PC-3 (cell line): ENCODE measurements around the gene CYLD. TPM values are rescaled to one million over a fixed set of nuclear protein-coding genes. Genes with fewer than 3 reads are reported as not detected.

Experiments
- ATAC-seq: fragments of 200-7000 bp; cut with Tn5 transposase; 2 replicates; pipeline ENCODE4 v1.9.1; 2020; ENCODE audit warnings: mild to moderate bottlenecking, moderate library complexity
- BruUV-seq: library from RNA; stranded (reverse); fragments of 400-500 nt; replicated peaks from 2 replicates; lab custom pipeline; 2021; lab: Mats Ljungman, UMichigan
- CTCF ChIA-PET: fragments of 300-600 bp; sonication (Branson Sonifier 250); formaldehyde crosslinking; loops from one replicate; lab custom pipeline; 2022; ENCODE audit warnings: antibody characterized with exemption; lab: Charles Lee
- POLR2A ChIA-PET: fragments of 300-600 bp; sonication (Branson Sonifier 250); formaldehyde crosslinking; loops from one replicate; lab custom pipeline; 2022; ENCODE audit warnings: antibody characterized with exemption; ENCODE audit not compliant: unreplicated experiment; lab: Charles Lee
- DNase-seq: peaks from one replicate; pipeline ENCODE4 v3.0.0-alpha.2; 2015
- H2AFZ ChIP-seq: fragments of 300-600 bp; sonication (generic); 2 replicates; pipeline ENCODE4 v1.6.0; 2016; ENCODE audit warnings: antibody characterized with exemption, low read length
- H3F3A ChIP-seq: fragments of 300-600 bp; sonication (generic); one replicate; pipeline ENCODE4 v1.6.0; 2017; ENCODE audit warnings: antibody characterized with exemption, low read length, control low read depth, mild to moderate bottlenecking; ENCODE audit not compliant: unreplicated experiment
- H3K27ac ChIP-seq: fragments of 300-600 bp; sonication (generic); 2 replicates; pipeline ENCODE4 v1.5.1; 2016; ENCODE audit warnings: mild to moderate bottlenecking, low read length
- H3K27me3 ChIP-seq: fragments of 300-600 bp; sonication (generic); 2 replicates; pipeline ENCODE4 v1.6.1; 2016; ENCODE audit warnings: low read length, mixed read lengths
- H3K36me3 ChIP-seq: fragments of 300-600 bp; sonication (generic); 2 replicates; pipeline ENCODE4 v1.6.1; 2016; ENCODE audit warnings: low read depth, mixed run types, low read length, mixed read lengths
- H3K4me1 ChIP-seq: fragments of 300-600 bp; sonication (generic); 2 replicates; pipeline ENCODE4 v1.5.1; 2016; ENCODE audit warnings: low read length; ENCODE audit not compliant: insufficient read depth
- H3K4me2 ChIP-seq: fragments of 300-600 bp; sonication (generic); 2 replicates; pipeline ENCODE4 v1.6.0; 2016; ENCODE audit warnings: low read length
- H3K4me3 ChIP-seq: fragments of 300-600 bp; sonication (generic); 2 replicates; pipeline ENCODE4 v1.5.1; 2016; ENCODE audit warnings: mild to moderate bottlenecking, low read length, mixed read lengths
- H3K79me2 ChIP-seq: fragments of 300-600 bp; sonication (generic); 2 replicates; pipeline ENCODE4 v1.6.1; 2017; ENCODE audit warnings: low read length, mixed read lengths
- H3K9ac ChIP-seq: fragments of 300-600 bp; sonication (generic); 2 replicates; pipeline ENCODE4 v1.6.0; 2016; ENCODE audit warnings: mild to moderate bottlenecking, low read length
- H3K9me2 ChIP-seq: fragments of 300-600 bp; sonication (generic); replicated peaks from 2 replicates; pipeline ENCODE4 v1.6.1; 2016; ENCODE audit warnings: mixed run types, low read length, mixed read lengths
- H3K9me3 ChIP-seq: fragments of 300-600 bp; sonication (generic); 2 replicates; pipeline ENCODE4 v1.6.1; 2016; ENCODE audit warnings: low read length, mixed read lengths
- H4K20me1 ChIP-seq: fragments of 300-600 bp; sonication (generic); 2 replicates; pipeline ENCODE4 v1.6.1; 2016; ENCODE audit warnings: low read length, mixed read lengths
- EZH2 ChIP-seq: fragments of 300-600 bp; sonication (generic); IDR thresholded peaks from one replicate; pipeline ENCODE4 v1.6.1; 2017; ENCODE audit warnings: antibody characterized with exemption, mild to moderate bottlenecking, low read length; ENCODE audit not compliant: unreplicated experiment
- EZH2phosphoT487 ChIP-seq: fragments of 300-600 bp; sonication (generic); IDR thresholded peaks from 2 replicates; pipeline ENCODE4 v1.6.1; 2018; ENCODE audit warnings: mild to moderate bottlenecking, antibody characterized with exemption, low read length, borderline replicate concordance
- intact Hi-C: fragments of 100-400 bp; cut with micrococcal nuclease; formaldehyde crosslinking; loops from 2 replicates; pipeline ENCODE4 v1.9.0; 2023
- total RNA-seq: library from RNA; depleted of rRNA; stranded (reverse); fragments of >200 nt; gene quantifications from 2 replicates; pipeline ENCODE4 v1.2.3, GENCODE V29; 2014
- TF ChIP-seq, protein P1 (sequence below): fragments of 300-600 bp; sonication (generic); conservative IDR thresholded peaks from 2 replicates; pipeline ENCODE4 v1.5.1; 2017; ENCODE audit warnings: antibody characterized with exemption, low read depth, mild to moderate bottlenecking, low read length

Gene CYLD
- total RNA-seq, 1 experiment from 2014 or later = 8.6 TPM

DNA sequence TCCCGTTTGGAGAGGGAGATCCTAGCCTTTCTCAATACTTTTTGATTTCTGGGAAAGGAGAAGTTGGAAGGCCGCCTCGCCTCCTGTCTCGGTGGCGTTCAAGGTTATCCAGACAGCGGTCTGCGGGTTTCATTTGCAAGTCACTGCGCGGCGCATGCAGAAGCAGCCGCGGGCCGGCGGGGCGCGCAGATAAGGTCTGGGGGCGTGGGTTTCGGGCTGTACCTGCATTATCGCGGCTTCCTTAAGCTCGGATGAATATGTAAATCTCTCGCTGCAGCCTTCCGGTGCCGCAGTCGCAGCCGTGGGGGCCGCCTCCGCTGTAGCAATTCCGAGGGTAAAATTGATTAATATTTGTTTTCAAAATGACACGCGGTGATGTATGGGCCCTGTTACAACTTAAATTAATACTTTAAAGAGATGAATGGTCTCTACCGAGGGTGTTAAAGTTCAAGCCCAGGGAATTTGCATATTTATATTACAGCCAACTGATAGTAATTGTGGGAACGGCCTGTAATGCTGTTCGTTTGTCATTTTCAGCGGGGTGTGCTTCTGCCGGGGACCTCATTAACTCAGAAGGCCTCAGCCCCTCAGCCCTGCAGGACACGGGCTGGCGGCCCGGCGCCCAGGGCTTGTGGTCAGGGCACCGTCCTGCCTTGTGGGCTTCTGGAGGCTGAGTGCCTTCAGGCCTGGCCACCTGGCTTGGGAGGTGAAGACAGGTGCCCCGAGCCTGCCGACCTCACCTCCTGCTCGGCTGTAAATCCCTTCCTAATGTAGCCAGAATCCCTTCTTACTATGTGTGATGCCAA is 99.4 kb downstream of the CYLD start:
- H3F3A ChIP-seq = no peaks in the 10 kb centered on the region
- H3K9me3 ChIP-seq = no peaks in the 10 kb centered on the region
- H3K79me2 ChIP-seq = no peaks in the 10 kb centered on the region
- ChIA-PET POLR2A (no interaction called here), CTCF (interaction anchor here (0.6 kb wide), 1 partner anchor 21 kb away, joined by 4 read pairs; no protein-coding TSS in a partner anchor)
- DNase-seq (no peak), ATAC-seq (no peak)
- H3K4me2 ChIP-seq = no peak overlapping the region
- no peaks in the 10 kb centered on the region for H4K20me1 ChIP-seq
- H3K36me3 ChIP-seq = no peaks in the 10 kb centered on the region
- H3K27ac ChIP-seq = no peak overlapping the region
- H3K9me2 ChIP-seq = no peaks in the 10 kb centered on the region
- no peak overlapping the region for H2AFZ ChIP-seq
- no peaks in the 10 kb centered on the region for H3K27me3 ChIP-seq
- no peaks in the 10 kb centered on the region for H3K4me1 ChIP-seq
- H3K9ac ChIP-seq = no peak overlapping the region
- H3K4me3 ChIP-seq = no peak overlapping the region
- intact Hi-C loops = no loop called here
- no peak for TF ChIP-seq EZH2
- no peak for TF ChIP-seq EZH2phosphoT487
- TF ChIP-seq, protein P1, sequence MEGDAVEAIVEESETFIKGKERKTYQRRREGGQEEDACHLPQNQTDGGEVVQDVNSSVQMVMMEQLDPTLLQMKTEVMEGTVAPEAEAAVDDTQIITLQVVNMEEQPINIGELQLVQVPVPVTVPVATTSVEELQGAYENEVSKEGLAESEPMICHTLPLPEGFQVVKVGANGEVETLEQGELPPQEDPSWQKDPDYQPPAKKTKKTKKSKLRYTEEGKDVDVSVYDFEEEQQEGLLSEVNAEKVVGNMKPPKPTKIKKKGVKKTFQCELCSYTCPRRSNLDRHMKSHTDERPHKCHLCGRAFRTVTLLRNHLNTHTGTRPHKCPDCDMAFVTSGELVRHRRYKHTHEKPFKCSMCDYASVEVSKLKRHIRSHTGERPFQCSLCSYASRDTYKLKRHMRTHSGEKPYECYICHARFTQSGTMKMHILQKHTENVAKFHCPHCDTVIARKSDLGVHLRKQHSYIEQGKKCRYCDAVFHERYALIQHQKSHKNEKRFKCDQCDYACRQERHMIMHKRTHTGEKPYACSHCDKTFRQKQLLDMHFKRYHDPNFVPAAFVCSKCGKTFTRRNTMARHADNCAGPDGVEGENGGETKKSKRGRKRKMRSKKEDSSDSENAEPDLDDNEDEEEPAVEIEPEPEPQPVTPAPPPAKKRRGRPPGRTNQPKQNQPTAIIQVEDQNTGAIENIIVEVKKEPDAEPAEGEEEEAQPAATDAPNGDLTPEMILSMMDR = no peak
- no TSS peak for BruUV-seq

DNA sequence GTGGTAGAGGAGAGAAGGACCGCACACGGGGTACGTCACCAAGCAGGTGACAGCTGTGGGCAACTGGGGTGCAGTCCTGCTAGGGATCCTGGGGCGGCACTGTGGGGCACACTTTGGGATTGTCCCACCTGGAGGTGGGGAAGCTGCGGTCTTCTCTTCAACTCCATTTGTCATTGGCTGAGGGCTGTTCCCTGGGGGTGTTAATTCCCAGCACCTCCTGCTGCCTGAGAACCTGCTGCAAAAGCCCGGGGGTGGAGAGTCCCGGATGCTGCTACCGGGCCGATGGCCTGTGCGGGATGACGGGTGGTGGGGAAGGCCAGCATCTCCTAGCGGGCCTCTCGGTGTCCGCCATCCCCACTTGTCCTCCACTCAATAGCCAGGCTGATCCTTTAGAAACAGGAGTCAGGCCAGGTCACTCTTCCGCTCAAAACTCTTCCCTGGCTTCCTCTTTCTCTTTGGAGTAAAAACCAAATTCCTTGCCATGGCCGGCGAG is 100.2 kb downstream of the CYLD start:
- ChIA-PET POLR2A (no interaction called here), CTCF (no interaction called here)
- H3K4me1 ChIP-seq = no peaks in the 10 kb centered on the region
- H3F3A ChIP-seq = no peaks in the 10 kb centered on the region
- no peak for TF ChIP-seq EZH2
- TF ChIP-seq EZH2phosphoT487 = no peak
- TF ChIP-seq, protein P1 = no peak
- no peaks in the 10 kb centered on the region for H3K36me3 ChIP-seq
- DNase-seq (no peak), ATAC-seq (no peak)
- no peaks in the 10 kb centered on the region for H3K79me2 ChIP-seq
- no peaks in the 10 kb centered on the region for H4K20me1 ChIP-seq
- H3K9me3 ChIP-seq = no peaks in the 10 kb centered on the region
- H3K27me3 ChIP-seq = no peaks in the 10 kb centered on the region
- no peak overlapping the region for H3K9ac ChIP-seq
- no peaks in the 10 kb centered on the region for H3K9me2 ChIP-seq
- no peak overlapping the region for H3K4me2 ChIP-seq
- BruUV-seq = no TSS peak
- no peak overlapping the region for H3K27ac ChIP-seq
- H3K4me3 ChIP-seq = no peak overlapping the region
- intact Hi-C loops = no loop called here
- no peak overlapping the region for H2AFZ ChIP-seq

DNA sequence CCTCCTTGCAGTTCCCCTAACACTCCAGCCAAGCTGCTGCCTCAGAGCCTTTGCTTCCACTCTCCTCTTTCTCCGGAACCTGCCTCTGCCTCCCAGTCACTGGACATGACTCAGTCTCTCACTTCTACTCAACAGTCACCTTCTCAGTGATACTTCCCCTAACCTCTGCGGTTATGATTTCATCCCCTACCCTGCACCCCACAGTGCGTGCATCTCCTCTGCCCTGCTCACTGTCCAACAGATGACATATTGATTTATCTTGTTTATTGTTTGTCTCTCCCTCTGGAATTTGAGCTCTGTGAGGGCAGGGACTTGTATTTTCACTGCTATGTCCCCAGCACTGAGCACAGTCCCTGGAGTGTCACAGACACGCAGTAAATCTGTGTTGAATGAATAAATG is 100.7 kb downstream of the CYLD start:
- no peak for ATAC-seq
- H3K27me3 ChIP-seq = no peaks in the 10 kb centered on the region
- no peak overlapping the region for H2AFZ ChIP-seq
- no peak for TF ChIP-seq EZH2phosphoT487
- TF ChIP-seq EZH2 = no peak
- TF ChIP-seq, protein P1 = no peak
- H3F3A ChIP-seq = no peaks in the 10 kb centered on the region
- BruUV-seq = no TSS peak
- DNase-seq = no peak
- no peak overlapping the region for H3K27ac ChIP-seq
- no peaks in the 10 kb centered on the region for H3K9me3 ChIP-seq
- no peaks in the 10 kb centered on the region for H4K20me1 ChIP-seq
- H3K4me3 ChIP-seq = no peak overlapping the region
- ChIA-PET CTCF (no interaction called here), POLR2A (no interaction called here)
- H3K79me2 ChIP-seq = no peaks in the 10 kb centered on the region
- no peaks in the 10 kb centered on the region for H3K9me2 ChIP-seq
- no peaks in the 10 kb centered on the region for H3K36me3 ChIP-seq
- intact Hi-C loops = no loop called here
- no peaks in the 10 kb centered on the region for H3K4me1 ChIP-seq
- no peak overlapping the region for H3K4me2 ChIP-seq
- no peak overlapping the region for H3K9ac ChIP-seq
